Adrenal gland (tissue), 5 donors: ENCODE data around the gene ZNF783.

Experiments
- POLR2A ChIP-seq, 2 donors: fragments of 450-650 bp; IDR thresholded peaks; one replicate each; pipeline ENCODE4 v1.6.1; 2017; ENCODE audit warnings: antibody characterized with exemption in 2 of 2, mild to moderate bottlenecking in 2 of 2, moderate library complexity in 1 of 2
- TF ChIP-seq, protein P1 (sequence below), 6 experiments: fragments of 450-650 bp in 4 of 6; fragments of 200-600 bp in 2 of 6; sonication (generic) in 1 of 6; IDR thresholded peaks; 1 replicate in 5 of 6; 2 replicates in 1 of 6; pipeline versions ENCODE4 v1.5.1 to v1.8.0; 2016 to 2021; ENCODE audit warnings: antibody characterized with exemption in 6 of 6, mild to moderate bottlenecking in 2 of 6, moderate library complexity in 1 of 6
- donor health status: DM: no; HTN: no; CAD: no.

DNA sequence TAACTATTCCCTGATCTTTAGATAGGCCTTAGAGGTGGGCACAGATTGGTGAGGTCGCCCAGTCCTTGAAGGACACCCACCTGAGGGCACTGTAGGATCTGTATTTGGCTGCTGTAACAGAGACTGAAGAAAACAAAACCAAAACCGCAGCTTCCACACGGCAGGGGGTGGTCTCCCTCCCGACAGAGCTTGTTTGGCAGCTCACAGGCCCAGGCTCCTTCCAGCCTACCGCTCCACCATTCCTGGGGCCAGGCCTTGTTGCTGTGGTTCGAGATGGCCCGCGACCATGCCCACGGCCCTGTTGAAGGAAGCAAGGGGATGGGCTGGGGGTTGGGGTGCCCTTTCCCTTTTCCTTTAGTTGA is 30.4 kb downstream of the ZNF783 start:
- TF ChIP-seq, protein P1, sequence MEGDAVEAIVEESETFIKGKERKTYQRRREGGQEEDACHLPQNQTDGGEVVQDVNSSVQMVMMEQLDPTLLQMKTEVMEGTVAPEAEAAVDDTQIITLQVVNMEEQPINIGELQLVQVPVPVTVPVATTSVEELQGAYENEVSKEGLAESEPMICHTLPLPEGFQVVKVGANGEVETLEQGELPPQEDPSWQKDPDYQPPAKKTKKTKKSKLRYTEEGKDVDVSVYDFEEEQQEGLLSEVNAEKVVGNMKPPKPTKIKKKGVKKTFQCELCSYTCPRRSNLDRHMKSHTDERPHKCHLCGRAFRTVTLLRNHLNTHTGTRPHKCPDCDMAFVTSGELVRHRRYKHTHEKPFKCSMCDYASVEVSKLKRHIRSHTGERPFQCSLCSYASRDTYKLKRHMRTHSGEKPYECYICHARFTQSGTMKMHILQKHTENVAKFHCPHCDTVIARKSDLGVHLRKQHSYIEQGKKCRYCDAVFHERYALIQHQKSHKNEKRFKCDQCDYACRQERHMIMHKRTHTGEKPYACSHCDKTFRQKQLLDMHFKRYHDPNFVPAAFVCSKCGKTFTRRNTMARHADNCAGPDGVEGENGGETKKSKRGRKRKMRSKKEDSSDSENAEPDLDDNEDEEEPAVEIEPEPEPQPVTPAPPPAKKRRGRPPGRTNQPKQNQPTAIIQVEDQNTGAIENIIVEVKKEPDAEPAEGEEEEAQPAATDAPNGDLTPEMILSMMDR (IDR thresholded peaks at IDR 0.05), result no peak
- TF ChIP-seq POLR2A (IDR thresholded peaks at IDR 0.05), result no peak
